Epidermal melanocyte (primary cell): ENCODE data around the gene DTNA.
"Not testable (repeated sequence)": the region's sequence is repeated elsewhere in the genome, so short reads cannot be mapped to it uniquely, and the experiment has no call there.

Experiments
- DNase-seq: peaks from one replicate; pipeline ENCODE4 v3.0.0; 2011; ENCODE audit warnings: low spot score; ENCODE audit not compliant: insufficient read length

The DTNA gene

GRCh38 chr18:34892379-34892778 is 182.3 kb downstream of the DTNA start:
- DNase-seq: no peak

GRCh38 chr18:34893239-34893638 is 183.1 kb downstream of the DTNA start:
- no peak for DNase-seq

- DNase-seq: no peak
Observed at GRCh38 chr18:34901299-34901698, 191.2 kb downstream of the DTNA start.

- no peak for DNase-seq
Observed at GRCh38 chr18:34904994-34905393, 194.9 kb downstream of the DTNA start.

GRCh38 chr18:34906985-34907384 is 196.9 kb downstream of the DTNA start:
- DNase-seq: not testable (repeated sequence)

GRCh38 chr18:34909637-34910364 is 199.7 kb downstream of the DTNA start:
- DNase-seq: no peak

- no peak for DNase-seq
Observed at GRCh38 chr18:34911081-34911480, 201.0 kb downstream of the DTNA start.

GRCh38 chr18:34911661-34912384 is 201.7 kb downstream of the DTNA start:
- peak; percentile 44 for DNase-seq

- DNase-seq: no peak
Observed at GRCh38 chr18:34913837-34914661, 204.0 kb downstream of the DTNA start.

GRCh38 chr18:34915046-34915445 is 204.9 kb downstream of the DTNA start:
- no peak for DNase-seq

GRCh38 chr18:34916539-34916938 is 206.4 kb downstream of the DTNA start:
- DNase-seq: not testable (repeated sequence)

- no peak for DNase-seq
Observed at GRCh38 chr18:34918856-34919255, 208.8 kb downstream of the DTNA start.

GRCh38 chr18:34921226-34921625 is 211.1 kb downstream of the DTNA start:
- DNase-seq: no peak

GRCh38 chr18:34921811-34922385 is 211.8 kb downstream of the DTNA start:
- DNase-seq: no peak

- not testable (repeated sequence) for DNase-seq
Observed at GRCh38 chr18:34922594-34922993, 212.5 kb downstream of the DTNA start.

GRCh38 chr18:34923911-34924310 is 213.8 kb downstream of the DTNA start:
- DNase-seq: no peak

- no peak for DNase-seq
Observed at GRCh38 chr18:34926683-34927082, 216.6 kb downstream of the DTNA start.

GRCh38 chr18:34928088-34928753 is 218.1 kb downstream of the DTNA start:
- no peak for DNase-seq

- no peak for DNase-seq
Observed at GRCh38 chr18:34928754-34929335, 218.7 kb downstream of the DTNA start.

- DNase-seq: no peak
Observed at GRCh38 chr18:34929336-34929780, 219.3 kb downstream of the DTNA start.

- DNase-seq: no peak
Observed at GRCh38 chr18:34932363-34932762, 222.3 kb downstream of the DTNA start.
